Astrocyte (in vitro differentiated cells and primary cell): Measurements from ENCODE around the gene TRIM7.

Experiments
- CTCF ChIP-seq: IDR thresholded peaks from 2 replicates; pipeline ENCODE4 v1.5.1; 2011; ENCODE audit warnings: low read depth, mild to moderate bottlenecking, inconsistent platforms, low read length, moderate library complexity; ENCODE audit not compliant: insufficient read depth
- EZH2 ChIP-seq: IDR thresholded peaks from 2 replicates; pipeline ENCODE4 v1.6.1; 2012; ENCODE audit warnings: mild to moderate bottlenecking, low read length, inconsistent platforms; ENCODE audit not compliant: insufficient read depth

DNA sequence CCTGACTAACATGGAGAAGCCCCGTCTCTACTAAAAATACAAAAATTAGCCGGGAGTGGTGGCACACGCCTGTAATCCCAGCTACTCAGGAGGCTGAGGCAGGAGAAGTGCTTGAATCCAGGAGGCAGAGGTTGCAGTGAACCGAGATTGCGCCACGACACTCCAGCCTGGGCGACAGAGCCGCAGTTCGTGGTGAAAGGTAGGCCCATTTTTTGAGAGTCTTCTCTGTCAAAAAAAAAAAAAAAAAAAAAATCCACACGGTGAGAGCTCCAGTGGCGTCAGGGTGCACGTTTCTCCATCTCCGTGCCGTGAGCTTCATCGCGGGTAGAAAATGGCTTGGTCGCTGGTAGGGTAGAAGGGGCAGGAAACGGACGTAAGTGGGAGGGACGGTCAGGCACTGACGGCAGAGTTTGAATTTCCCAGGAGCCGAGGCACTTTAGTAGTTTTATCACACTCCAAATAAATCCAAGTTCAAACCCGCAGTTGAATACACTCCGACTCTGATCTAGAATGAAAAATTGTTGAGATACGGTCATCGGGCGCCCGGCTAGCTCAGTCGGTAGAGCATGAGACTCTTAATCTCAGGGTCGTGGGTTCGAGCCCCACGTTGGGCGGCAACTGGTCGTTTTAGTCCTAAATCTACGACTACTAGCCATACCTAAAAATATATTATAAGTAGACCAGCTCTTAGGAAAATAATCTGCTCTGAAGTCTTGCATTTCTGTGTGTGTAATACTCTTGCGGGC, 2.4 kb upstream of the TRIM7 start:
- TF ChIP-seq EZH2 (no peak), CTCF (no peak)
